GM04504 (cell line): ENCODE results near the gene LAX1.
"Not testable (repeated sequence)": the region's sequence is repeated elsewhere in the genome, so short reads cannot be mapped to it uniquely, and the experiment has no call there.

Experiments used
- DNase-seq: peaks from one replicate; pipeline ENCODE4 v3.0.0-alpha.2; 2012; ENCODE audit warnings: low read depth

LAX1 gene, protein sequence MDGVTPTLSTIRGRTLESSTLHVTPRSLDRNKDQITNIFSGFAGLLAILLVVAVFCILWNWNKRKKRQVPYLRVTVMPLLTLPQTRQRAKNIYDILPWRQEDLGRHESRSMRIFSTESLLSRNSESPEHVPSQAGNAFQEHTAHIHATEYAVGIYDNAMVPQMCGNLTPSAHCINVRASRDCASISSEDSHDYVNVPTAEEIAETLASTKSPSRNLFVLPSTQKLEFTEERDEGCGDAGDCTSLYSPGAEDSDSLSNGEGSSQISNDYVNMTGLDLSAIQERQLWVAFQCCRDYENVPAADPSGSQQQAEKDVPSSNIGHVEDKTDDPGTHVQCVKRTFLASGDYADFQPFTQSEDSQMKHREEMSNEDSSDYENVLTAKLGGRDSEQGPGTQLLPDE

DNA sequence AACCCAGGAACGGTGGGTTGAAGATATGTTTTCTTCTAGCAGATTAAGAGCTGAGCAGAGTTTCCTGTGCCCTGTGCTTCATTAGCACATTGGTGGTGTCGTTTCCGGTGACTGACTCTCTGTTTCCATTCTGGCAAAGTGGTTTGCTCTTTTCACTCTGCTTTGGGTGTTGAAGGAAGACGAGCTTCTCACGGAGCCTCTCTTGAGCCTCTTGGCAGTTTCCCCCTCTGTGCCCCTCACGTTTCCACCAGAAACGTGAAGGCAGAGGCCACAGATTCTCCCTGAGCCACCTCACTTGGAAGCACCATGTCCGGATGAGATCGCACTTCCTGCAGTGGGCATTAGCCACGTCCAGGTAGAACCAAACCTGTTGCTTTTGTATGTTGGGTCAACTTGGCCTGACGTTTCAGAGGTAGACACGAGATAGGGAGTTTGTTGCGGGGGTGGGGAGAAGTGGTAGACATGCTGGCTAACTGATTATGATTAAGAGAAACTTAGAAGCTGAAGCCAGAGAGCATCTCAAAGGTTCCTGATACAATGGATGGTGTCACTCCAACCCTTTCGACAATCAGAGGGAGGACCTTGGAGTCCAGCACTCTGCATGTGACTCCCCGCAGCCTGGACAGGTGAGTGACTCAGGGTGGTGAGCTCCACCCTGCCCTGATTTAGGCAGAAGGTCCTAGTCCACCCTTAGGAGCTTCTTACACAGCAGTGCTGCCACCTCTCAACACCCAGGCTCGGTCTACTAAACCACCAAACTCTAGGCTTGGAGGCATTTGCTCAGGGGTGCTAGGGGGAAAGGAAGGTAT lies at the start of gene LAX1:
Gene LAX1, plus strand, starts transcription at position 155 of the 809 bp plus-strand sequence. Its CDS starts 383 bp downstream, at position 538.
- DNase-seq = no peak

DNA sequence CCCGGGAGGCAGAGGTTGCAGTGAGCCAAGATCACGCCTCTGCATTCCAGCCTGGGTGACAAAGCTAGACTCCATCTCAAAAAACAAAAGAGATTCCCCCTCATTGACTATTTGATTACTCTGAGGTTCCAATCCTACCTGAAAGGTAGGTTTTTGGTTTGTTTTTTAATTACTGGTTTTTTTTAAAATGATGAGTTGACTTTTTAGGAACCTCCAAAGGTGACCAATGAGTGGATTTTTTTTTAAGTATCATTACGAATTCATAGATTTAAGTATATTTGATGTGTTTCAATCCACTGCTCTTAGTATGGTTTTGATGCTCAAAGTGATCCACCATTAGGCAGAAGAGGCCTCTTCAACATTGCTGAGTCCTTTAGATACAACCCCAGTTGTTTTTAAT lies 47.9 kb upstream of the LAX1 start:
- DNase-seq = no peak

DNA sequence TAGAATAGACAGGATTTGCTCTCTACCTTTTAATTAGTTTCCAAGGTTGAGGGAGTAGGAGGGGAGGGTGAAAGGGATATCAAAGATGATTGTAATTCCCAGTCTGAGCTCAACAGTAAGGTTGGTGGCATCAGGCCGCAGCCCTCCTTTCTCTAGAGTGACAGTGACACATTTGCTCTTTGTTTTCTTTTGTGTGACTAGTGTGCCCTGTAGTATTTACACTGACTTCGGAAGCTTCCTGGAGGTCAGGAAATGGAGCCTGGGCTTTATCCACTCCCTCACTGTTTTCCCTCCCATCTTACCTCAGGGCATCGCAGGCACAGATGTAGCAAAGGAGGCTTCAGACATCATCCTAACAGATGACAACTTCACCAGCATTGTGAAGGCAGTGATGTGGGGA lies 44.7 kb upstream of the LAX1 start:
- DNase-seq = no peak

DNA sequence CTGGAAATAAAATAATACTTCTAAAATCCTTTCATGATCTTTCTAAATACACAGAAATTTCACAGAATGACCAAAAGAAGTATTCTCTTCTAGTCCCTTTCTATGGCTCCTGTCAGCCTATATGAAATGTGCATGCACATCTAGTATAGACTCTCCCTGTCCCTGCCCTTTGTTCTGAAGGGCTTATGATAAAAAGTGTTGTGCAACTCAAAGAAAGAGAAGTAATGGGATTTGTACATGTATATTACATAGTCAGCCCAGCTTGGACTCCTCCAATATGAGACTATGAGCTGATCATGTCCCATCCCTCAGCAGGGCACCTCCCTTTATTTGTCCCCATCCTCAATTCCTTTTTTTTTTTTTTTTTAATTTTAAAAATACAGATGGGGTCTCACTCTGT lies 42.1 kb upstream of the LAX1 start:
- DNase-seq = no peak

DNA sequence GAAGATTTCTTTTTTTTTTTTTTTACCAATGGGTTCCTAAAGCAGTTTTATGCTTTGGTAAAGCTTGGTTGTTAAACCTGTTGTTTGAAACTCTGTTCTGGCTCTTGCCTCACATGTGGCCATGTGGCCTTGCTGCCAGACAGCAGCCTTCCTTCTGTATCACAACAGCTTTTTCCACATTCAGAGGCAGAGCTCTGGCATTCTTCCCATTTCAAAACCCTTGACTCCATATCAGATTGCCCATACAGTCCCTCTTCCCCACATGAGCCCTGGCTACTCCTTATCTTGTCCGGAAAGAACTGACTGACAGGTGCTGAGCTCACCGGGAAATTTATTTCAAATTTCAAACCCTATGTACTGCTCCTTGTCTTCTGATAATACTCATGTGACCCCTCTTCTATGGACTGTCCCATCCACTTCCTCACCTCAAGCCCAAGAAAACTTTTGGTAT lies 38.5 kb upstream of the LAX1 start:
- DNase-seq = no peak

DNA sequence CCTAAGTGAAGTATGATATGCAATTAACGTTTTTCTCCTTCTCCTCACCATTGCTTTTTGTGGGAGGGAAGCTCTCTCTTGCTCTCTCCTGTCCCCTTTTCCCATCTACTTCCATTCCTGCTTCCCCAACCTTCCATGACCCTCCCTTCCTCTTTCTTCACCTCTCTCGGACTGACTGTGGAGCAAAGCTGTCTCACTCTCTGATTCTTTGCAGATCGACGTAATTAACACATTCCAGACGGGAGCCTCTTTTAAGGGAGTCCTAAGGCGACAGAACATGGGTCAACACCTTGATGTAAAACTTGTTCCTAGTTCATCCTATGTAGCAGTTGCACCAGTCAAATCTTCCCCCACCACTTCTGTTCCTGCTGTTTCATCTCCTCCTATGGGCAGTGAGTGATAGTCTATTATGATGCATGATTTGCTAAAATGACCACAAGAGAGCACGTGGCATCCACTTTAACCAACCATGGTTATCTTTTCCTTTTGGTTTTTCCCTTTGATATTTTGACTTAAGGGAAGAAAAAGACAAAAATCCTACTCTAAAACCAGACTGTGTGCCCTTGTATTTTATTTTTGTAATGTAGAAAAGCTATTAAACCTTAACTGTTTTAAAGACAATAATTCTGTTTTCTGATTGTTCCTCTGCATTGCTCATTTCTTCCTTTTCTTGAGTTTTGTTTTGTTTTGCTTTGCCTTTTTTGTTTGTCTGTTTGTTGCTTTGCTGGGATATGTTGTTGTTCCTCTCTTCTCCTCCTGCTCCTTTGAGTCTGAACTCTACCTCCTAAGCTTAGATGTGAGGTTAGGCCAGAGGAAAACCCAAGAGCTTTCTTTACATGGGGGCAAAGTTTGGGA lies 31.7 kb upstream of the LAX1 start:
- DNase-seq = no peak

DNA sequence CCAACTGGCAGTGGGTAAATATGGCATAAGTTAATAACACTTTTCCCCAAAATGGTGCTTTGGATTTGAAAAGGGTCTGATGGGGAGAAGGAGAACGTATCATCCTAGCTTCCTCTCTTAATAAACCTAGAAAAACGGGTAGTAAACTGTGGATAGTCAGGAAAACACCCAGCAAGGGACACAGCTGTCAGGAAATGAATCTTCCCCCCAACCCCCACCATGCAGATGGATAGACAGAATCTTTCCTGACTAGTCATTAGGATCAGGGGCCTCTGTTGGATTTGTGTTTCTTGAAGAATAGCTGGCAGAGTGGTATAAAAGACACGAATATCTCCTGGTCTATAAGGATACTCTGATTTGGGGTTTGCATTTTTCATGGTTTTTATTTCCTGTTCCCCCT lies 22.5 kb upstream of the LAX1 start:
- no peak for DNase-seq

DNA sequence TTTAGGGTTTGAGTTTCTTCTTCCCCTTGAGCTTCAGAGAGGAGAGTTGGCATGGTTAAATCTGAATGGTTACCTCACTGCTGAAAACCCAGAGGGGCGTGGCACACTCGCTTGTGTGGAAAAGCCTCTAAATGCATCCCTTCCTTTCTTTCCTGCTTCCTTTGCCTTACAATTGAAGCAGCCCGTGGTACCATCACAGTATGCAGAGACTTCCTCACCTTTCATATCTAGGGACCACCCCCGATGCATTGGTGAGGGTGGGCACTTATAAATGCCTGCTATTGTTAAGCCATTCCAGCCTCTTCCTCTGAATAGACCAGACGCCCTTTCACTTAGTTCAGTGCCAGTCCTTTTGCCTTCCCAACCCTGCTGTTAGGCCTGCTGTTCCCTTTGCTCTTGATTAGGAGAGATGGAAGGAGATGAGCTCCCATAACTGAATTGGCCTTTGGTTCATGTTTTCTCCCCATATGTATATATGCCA lies 21.9 kb upstream of the LAX1 start:
- DNase-seq = no peak

DNA sequence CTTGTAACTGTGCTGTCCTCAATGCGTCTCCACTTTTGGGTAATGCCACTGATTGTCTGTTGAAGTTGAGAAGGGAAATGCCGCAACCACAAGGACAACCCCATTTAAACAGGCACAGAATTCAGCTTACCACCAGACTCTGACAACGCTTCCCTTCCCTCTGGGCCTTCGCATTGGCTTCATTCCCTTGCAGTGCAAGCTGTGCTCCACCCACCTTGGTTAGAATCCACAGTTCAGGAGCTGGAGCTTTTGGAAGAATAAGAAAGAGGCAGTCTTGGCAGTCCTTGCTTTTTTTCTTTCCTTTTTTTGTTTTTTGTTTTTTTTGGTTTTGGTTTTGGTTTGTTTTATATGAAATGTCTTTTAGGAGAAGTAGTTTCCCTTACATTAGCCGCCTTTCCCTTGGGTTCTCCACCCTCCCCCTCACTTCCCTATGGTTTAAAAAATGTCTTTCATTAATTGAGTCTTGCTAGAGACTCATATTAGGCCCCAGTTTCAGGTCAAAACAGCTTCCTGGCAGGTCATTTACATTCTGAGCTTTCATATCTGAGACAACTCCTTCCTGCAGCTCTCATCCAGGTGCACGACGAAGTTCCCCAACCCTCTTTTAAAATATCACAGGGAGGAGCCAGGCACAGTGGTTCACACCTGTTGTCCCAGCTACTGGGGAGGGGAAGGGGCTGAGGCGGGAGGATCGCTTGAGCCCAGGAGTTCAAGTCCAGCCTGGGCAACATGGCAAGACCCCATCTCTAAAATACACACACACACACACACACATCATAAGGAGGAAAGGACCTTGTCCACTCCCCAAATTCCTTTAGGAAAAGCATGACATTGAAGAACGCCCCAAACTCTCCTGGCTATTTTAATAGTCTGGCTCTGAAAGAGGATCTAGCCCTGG lies 20.7 kb upstream of the LAX1 start:
- peak; percentile 8 for DNase-seq

DNA sequence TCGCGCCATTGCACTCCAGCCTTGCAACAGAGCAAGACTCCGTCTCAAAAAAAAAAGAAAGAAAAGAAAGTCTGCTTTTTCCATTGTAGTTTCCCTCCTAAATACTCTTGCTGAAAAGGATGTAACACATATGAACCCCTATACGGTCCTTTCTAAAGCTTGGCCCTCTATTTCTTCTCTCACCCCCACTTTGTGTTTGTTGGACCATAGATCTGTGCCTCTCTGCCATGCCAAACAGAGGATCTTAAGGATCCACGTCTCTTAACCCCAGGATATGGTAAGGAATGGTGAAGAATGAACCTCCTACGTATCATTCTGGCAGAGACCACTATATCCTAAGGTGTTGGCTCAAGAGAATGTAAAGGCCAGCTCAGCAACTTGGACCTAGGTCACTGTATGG lies 18.7 kb upstream of the LAX1 start:
- no peak for DNase-seq

DNA sequence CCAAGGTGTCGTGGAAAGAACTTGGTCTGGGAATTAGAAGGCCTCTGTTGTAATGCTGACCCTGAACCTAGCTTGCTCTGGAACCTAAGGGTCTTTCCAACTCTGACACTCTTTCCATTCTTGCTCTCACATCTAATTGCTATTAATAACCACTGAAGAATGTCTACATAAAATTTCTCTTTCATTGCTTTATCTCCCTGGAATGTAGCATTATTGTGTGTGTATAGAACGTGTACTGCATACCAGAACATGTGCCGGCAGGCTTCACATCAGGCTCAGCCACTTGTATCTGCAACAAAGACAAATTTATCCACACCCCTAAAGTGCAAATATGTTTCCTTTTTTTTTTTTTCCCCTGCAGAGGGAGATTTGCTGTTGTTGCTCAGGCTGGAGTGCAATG lies 13.9 kb upstream of the LAX1 start:
- DNase-seq = no peak

DNA sequence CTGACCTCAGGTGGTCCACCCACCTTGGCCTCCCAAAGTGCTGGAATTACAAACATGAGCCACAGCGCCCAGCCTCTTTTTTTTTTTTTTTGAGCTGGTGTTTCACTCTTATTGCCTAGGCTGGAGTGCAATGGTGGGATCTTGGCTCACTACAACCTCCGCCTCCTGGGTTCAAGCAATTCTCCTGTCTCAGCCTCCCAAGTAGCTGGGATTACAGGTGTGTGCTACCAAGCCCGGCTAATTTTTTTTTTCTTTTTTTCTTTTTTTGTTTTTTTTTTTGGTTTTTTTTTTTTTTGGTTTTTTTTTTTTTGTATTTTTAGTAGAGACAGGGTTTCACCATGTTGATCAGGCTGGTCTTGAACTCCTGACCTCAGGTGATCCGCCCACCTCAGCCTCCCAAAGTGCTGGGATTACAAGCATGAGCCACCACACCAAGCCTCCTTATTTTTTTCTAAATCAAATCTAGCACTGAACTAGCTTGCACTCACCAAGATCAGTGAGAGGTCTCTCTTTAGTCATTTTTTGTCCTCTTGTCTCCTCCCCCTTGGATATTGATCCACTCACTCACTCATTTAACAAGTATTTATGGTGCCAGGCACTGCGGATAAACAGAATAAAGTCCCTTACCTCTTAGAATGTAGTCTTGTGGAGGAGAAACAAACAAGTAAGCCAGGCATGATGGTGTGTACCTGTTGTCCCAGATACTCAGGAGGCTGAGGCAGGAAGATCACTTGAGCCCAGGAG lies 13.2 kb upstream of the LAX1 start:
- DNase-seq = not testable (repeated sequence)

DNA sequence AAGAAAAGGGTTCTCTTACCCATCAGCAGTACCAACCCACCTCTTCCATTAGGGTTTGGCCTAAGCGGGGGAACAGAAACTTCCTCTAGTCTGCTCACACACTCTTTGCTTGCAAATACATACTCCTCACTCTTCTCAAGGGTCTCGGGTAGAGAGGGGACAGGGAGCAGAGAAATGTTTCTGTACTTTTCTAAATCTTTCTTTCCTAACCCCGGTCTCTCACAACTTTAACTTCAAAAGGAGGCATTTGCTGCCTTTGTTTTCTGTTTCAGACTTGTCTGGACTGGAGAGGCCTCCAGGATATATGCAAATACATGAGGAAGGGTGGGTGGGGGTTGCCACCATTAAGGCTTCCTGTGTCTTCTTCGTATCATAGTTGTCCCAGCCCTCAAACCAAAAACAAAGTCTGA lies 10.5 kb upstream of the LAX1 start:
- no peak for DNase-seq

DNA sequence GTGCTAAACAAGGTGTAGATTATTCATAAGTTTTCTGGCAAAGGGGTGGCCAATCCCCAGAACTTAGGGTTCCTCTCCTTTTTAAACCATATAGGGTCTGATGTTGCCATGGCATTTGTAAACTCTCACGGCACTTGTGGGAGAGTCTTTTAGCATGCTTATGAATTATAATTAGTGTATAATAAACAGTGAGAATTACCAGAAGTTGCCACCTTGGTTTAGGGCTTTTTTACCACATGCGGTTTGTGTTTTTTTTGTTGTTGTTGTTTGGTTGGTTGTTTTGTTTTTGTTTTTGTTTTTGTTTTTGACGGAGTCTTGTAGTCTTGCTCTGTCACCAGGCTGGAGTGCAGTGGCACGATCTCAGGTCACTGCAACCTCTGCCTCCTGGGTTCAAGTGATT lies 8.9 kb upstream of the LAX1 start:
- no peak for DNase-seq

DNA sequence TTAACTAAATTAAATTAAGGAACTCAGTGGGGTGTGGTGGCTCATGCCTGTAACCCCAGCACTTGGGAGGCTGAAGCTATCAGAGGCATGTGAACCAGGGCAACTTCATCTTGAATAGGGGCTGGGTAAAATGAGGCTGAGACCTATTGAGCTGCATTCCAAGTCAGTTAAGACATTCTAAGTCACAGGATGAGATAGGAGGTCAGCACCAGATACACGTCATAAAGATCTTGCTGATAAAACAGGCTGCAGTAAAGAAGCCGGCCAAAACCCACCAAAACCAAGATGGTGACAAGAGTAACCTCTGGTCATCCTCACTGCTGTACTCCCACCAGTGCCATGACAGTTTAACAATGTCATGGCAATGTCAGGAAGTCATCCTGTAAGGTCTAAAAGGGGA lies 6.2 kb upstream of the LAX1 start:
- not testable (repeated sequence) for DNase-seq

DNA sequence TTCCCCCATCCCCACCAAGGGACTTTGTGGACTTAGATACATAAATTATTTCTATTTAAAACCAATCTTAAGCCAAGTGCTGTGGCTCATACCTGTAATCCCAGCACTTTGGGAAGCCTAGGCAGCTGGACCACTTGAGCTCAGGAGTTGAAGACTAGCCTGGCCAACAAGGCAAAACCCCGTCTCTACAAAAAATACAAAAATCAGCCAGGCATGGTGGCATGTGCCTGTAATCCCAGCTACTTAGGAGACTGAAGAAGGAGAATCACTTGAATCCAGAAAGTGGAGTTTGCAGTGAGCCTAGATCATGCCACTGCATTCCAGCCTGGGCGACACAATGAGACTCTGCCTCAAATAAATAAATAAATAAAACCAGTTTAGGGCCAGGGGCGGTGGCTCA lies 4.5 kb upstream of the LAX1 start:
- DNase-seq = no peak

DNA sequence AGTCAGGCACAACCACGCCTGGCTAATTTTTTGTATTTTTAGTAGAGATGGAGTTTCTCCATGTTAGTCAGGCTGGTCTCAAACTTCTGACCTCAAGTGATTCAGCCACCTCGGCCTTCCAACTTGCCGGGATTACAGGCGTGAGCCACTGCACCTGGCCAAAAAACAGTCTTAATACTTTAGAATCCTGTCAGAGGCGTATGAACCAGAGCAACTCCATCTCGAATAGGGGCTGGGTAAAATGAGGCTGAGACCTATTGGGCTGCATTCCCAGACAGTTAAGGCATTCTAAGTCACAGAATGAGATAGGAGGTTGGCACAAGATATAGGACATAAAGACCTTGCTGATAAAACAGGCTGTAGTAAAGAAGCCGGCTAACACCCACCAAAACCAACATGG lies 3.0 kb upstream of the LAX1 start:
- DNase-seq = not testable (repeated sequence)

DNA sequence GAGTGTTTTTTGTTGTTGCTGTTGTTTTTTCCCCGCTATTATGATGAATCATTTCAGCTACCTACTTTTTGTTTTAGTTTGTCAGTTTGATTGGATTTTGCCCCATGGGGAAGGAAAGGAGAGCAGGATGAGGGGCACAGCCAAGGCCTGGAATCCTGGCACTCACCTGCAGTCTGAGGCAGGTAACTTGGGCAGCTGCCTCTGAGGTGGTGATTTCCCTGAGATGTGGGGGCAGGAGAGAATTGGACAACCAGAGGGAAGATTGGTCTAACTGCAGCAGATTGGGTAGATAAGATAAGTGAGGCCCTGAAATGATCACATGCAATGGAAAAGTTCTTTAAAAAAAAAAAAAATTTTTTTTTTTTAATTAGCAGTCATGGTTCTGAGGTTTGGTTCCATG lies 1.5 kb upstream of the LAX1 start:
- DNase-seq = no peak

DNA sequence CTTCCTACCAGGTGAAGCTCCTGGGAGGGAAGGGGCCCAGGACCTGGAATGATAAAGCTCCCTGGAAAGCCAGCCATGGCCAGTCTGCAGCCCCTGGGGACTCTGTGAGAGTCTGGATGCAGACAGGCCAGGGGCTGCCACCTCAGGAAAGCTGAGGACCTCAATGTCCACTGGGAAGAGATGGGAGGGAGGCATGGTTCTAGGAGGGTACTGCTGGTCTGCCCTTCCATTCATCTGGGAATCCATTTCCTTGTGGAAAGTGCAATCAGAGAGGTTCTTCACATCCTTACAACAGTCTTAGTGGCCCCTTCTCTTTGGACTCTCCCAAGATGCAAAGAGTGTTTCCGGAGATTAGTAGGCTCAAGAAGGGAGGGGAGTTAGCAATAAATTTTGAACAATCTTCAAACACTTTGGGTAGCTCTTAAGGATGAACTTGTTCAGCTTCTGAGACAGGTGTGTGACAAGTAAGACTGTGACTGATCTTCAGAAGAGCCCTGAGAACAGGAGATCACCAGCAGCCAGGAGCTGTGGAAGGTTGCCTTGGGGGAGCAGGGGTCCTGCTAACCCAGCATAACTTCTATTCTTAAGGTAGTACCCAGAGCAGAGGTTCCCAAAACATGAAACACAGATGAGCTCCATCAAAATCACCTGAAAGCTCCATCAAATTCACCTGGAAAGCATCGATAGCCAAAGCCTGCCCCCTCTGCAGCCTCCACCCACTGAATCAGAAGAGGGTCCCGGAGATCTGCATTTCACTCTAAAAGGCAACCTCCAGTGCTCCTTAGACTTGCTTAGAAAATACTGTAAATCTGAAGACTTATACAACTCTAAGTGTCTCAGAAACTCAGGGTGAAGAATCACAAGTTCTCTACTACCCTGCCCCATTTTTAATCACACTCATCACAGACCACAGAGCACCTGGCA lies 616 bp upstream of the LAX1 start:
- no peak for DNase-seq
